ENCODE results near the gene CTXN1.

GRCh38 chr19:7877249-7877836 is 48.6 kb downstream of the CTXN1 start:
- TF ChIP-seq CTCF (IDR thresholded peaks at IDR 0.05; ENCODE audit: insufficient read depth, low read depth, low read length) = no peak
- TF ChIP-seq EZH2 (IDR thresholded peaks at IDR 0.05; ENCODE audit: insufficient read depth, low read length) = no peak
